Thyroid gland (tissue), 4 donors: Measurements from ENCODE around the gene MN1.

ENCODE experiments used
- CTCF ChIP-seq, 6 experiments: fragments of 200-600 bp in 3 of 6; fragments of 450-650 bp in 3 of 6; sonication (generic) in 3 of 6; IDR thresholded peaks; one replicate each; pipeline ENCODE4 v1.5.1; 2016 to 2019; ENCODE audit warnings: antibody characterized with exemption in 6 of 6, mild to moderate bottlenecking in 2 of 6, inconsistent platforms in 1 of 6, moderate library complexity in 1 of 6
- POLR2A ChIP-seq, 2 donors: fragments of 450-650 bp; IDR thresholded peaks; one replicate each; pipeline ENCODE4 v1.6.1; 2017; ENCODE audit warnings: antibody characterized with exemption in 2 of 2, mild to moderate bottlenecking in 2 of 2, moderate library complexity in 1 of 2

DNA sequence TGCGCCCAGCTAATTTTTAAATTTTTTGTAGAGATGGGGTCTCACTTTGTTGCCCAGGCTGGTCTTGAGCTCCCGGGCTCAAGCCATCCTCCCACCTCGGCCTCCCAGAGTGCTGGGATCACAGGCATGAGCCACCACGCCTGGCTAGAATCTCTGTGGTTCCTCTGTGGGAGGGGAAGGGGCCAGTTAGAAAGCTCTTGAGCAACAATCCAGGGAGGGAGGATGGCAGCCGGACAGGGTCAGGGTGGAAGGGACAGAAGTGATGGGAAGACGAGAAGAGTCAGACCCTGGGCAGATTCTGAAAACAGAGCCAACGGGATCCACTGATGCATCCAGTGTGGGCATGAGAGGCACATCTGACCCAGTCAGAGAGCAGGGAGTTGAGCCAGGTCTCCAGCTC lies 38.9 kb upstream of the MN1 start:
- TF ChIP-seq CTCF (IDR thresholded peaks at IDR 0.05): no peak
- TF ChIP-seq POLR2A (IDR thresholded peaks at IDR 0.05): no peak
